Adipose tissue (tissue), 3 donors: ENCODE measurements around the gene GLT6D1. TPM values are rescaled to one million over a fixed set of nuclear protein-coding genes. Genes with fewer than 3 reads are reported as not detected.
"Not testable (repeated sequence)": the region's sequence is repeated elsewhere in the genome, so short reads cannot be mapped to it uniquely, and the experiment has no call there.

ENCODE experiments used
- H3K27ac ChIP-seq: one replicate; pipeline ENCODE4 v1.5.1; 2013; ENCODE audit warnings: low read depth, low read length
- WGBS, 3 donors: extraction: QIAGEN DNeasy Blood & Tissue Kit; methylation state at CpG; one replicate each; pipeline ENCODE4 v1.1.7; 2013; 5-methylcytosine and 5-hydroxymethylcytosine counted together
- polyA plus RNA-seq, 3 donors: library from polyadenylated mRNA; stranded (reverse); fragments of 200-250 nt; gene quantifications; one replicate each; pipeline ENCODE4 v1.2.3, GENCODE V29; 2013
- donor health status: healthy with polysubstance abuse.
- donor health status: Bipolar disorder and iron deficiency.
- donor health status: healthy.

The GLT6D1 gene, protein sequence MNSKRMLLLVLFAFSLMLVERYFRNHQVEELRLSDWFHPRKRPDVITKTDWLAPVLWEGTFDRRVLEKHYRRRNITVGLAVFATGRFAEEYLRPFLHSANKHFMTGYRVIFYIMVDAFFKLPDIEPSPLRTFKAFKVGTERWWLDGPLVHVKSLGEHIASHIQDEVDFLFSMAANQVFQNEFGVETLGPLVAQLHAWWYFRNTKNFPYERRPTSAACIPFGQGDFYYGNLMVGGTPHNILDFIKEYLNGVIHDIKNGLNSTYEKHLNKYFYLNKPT
- not detected for polyA plus RNA-seq

DNA sequence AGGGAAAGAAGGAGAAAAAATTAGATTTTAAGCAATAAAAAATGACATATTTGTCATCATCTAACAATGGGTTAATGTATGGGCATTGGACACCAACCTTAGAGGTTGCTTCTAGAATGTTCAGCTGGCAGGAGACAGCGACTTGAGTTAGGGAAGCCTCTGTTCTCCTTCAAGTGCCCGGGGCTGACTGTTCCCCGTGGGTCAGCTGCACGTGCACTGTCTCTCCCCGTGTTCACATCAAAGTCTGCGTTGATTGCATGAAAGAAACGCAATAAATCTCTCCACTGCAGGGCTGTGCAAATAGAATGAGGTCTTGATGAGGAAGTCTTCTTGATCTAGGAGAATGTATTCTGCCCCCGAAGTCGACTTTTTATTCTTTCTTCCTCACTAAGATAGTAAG is at the start of gene GLT6D1:
Gene GLT6D1 (minus strand): TSS at position 345 of the 400 bp plus-strand sequence. CDS start 353 bp downstream, outside the sequence.
- H3K27ac ChIP-seq, result no peak within 1 kb of the TSS
- 68 to 80% (median 76%) methylated on average over 9 of the region's 9 CpGs for WGBS, 3 donors

DNA sequence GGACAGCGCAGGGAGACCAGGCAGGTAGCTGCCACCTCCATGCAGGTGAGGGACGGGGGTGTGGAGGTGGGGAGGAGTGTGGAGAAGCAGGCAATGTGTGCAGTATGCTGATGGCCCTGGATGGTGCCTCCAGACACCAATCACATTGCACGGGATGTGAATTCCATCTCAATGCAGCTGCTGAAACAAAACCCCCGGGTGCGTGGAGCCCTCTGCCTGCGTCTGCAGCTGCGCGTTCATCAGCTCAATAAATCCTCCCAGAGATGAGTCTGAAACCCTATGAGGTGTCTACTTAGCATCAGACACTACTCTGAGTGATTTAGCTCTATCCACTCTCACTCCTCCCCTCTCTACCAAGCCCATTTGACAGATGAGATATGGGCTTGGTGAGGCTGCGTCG is 49.7 kb upstream of the GLT6D1 start:
- WGBS, 3 donors, result 74 to 80% (median 79%) methylated on average over 10 of the region's 10 CpGs
- no peak overlapping the region for H3K27ac ChIP-seq

DNA sequence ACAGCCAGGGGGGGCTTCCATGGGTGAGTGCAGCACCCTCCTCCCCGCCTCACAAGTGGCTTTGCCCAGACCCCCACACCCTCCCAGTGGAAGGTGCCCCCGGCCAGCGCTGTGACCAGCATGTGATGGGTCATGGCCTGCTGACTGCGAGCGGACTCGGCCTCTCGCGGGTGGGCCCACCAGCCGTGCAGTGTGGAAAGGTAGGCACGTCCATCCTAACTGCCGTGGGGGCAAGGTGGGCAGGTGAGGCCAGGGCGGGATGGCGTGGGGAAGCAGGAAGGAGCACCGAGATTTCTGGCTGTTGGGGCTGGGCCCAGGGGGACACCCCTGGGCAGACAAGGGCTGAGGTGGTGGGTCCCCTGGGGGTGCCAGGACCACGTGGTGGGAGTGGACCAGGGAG is 47.9 kb upstream of the GLT6D1 start:
- WGBS, 3 donors, result 86 to 89% (median 88%) methylated on average over 15 of the region's 15 CpGs
- no peak overlapping the region for H3K27ac ChIP-seq

DNA sequence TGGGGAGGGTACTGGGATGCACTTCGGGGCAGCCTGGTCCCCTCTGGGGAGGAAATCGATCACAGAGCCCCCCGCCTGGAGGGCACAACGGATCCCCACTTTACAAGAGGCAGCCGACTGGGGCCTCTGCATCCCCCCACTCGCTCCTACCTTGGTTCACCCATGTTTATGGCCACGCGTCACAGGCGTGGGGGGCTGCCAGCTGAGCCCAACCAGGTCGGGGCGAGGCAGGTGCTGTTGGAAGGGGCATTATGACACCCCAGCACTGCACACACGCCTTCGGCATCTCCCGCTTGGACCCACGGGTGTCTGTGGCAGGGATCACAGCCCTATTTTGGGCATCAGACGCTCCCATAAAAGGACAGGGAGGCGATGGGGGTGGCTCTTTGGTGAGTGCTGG is 45.4 kb upstream of the GLT6D1 start:
- 71 to 79% (median 76%) methylated on average over 17 of the region's 17 CpGs for WGBS, 3 donors
- no peak overlapping the region for H3K27ac ChIP-seq

DNA sequence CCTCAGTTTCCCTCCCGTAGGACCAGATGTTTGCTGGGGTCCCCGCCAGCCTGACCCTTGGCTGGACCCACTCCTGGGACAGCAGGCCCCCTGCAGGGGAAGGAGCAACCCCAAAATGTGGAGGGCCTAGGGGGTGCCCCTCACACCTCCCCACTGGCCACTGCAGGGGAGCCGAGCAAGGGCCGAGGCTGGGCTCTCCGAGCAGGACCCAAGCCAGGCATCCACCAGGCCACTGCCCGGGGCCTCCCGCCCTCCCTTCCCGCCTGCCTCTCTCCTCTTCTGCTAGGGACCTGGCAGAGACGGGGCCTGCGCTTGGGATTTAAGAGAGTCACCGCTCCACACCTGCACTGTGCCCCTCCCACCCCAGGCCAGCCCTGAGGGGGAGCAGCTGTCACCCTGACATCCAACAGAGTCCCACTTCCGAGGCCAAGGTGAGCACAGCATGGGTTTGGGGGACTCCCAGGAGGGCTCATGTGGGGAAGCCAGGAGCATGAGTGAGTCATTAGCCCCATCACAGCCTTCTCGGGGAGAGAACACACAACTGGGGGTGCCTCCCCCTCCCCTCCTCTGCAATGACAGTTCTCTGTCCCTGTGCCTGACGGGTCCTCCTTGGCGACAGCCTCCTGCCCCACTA is 44.2 kb upstream of the GLT6D1 start:
- 56 to 68% (median 68%) methylated on average over 13 to 15 of the region's 15 CpGs for WGBS, 3 donors
- no peak overlapping the region for H3K27ac ChIP-seq

DNA sequence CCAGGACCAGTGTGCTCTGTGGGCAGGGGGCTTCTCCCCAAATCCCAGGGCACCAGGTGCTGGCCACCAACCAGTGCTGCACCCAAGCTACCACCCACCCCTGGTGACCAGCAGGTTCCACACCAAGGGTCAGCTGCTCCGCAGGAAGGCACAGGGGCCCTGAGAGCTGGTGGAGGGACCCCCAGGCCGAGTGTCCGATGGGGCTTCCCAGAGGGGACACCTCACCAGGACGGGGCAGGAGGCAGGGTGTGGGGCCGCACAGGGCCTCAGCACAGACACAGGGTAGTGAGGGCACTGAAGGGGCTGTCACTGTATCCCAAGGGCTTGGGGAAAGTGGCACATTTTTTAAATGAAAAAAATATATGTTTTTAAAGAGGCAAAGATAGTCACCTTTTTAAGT is 41.8 kb upstream of the GLT6D1 start:
- WGBS, 3 donors, result 72 to 93% (median 85%) methylated on average over 5 of the region's 5 CpGs
- H3K27ac ChIP-seq, result no peak overlapping the region

DNA sequence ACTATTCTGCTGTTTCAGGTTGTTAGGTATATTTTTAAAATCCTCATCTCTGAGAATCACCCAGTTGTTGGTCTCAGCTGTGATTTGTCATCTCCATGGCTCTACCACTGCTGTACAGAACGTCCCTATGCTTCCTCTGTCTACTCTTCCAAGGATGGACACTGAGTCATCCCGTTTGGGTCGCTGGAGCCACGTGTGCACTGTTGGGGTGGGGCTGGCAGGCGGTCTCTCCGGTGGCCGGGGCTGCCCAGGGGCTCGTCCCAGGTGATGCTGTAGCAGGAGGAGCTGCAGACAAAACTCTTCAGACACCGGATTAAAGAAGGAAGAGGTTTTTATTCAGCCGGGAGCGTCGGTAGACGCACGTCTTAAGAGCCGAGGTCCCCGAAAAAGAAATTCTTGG is 40.7 kb upstream of the GLT6D1 start:
- WGBS, 3 donors, result 61 to 68% (median 65%) methylated on average over 16 of the region's 16 CpGs

DNA sequence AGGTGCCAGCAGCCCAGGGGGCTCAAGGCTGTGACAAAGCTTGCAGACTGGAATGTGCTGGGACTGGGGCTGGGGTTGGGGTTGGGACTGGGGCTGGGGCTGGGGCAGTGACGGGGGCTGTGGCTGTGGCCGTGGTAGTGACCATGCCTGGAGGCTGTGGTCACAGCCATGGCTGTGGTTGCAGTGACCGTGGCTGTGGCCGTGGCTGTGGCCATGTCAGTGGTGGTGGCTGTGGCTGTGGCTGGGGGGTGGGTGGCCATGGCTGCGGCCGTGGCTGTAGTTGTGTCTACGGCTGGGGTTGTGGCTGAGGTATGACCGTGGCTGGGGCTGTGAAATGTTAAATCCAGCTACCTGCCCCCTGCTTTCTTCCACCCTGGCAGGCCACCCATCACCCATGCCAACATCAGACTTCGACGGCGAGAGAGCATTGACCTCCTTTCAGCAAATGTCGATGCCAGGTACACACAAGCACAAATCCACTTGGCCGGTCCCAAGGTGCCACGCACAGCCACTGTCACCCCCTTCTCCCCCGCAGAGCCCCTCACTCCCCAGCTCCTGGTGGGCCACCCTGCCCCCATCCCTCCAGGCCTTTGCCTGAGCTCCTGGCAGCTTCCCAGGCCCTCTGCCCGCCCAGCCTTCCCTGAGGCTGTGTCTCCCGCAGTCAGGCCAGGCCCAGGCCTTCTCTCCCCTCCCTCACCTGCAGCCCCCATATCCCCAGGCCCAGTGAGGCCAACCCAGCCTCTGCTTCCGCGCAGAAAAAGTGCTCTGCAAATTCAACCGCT is 39.1 kb upstream of the GLT6D1 start:
- H3K27ac ChIP-seq, result no peak overlapping the region
- 84 to 88% (median 86%) methylated on average over 19 to 20 of the region's 20 CpGs for WGBS, 3 donors

More for the DNA sequence above, 40.7 kb upstream of the GLT6D1 start:
- no peak overlapping the region for H3K27ac ChIP-seq

DNA sequence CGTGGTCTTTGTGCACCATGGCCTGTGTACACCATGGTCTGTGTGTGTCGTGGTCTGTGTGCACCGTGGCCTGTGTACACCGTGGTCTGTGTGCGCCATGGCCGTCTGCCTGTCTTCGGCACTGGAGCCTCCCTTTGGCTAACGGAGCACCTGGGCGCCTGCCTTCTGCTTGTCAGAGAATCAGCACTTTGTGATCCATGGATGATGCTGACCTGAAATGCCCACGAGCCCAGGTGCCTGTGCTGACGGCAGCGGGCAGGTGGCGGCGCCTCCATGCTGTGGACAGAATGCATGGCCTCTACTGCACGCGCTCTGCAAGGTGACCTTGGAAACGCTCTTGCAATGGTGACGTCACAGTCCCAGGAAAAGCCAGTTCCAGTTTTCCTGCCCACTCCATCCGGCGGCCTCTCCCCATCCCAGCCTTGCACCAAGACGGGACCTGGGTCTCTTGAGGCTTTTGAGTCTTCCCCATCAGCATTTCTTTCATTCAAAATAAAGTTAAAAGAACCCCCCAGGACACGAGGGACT is 38.4 kb upstream of the GLT6D1 start:
- no peak overlapping the region for H3K27ac ChIP-seq
- WGBS, 3 donors, result 69 to 82% (median 82%) methylated on average over 22 of the region's 22 CpGs

DNA sequence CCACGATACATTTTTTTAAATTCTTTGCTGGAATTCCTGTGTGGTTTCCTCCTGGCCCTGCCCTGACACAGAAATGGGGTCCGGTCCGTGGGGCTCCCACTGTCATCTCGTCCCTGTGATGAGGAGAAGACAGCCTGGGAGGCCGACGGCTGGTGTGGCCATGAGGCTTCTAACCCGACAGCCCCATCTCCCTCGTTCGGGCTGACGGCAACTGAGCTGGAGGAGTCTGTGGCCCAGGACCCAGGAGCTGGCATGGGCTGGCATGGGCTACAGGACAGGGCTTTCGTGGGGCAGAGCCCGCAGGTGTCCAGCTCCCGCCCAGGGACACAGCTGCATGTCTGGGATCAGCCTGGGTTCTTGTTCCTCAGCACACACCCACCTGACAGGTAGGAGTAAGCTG is 37.6 kb upstream of the GLT6D1 start:
- WGBS, 3 donors, result 73 to 86% (median 83%) methylated on average over 13 of the region's 13 CpGs
- H3K27ac ChIP-seq, result no peak overlapping the region

DNA sequence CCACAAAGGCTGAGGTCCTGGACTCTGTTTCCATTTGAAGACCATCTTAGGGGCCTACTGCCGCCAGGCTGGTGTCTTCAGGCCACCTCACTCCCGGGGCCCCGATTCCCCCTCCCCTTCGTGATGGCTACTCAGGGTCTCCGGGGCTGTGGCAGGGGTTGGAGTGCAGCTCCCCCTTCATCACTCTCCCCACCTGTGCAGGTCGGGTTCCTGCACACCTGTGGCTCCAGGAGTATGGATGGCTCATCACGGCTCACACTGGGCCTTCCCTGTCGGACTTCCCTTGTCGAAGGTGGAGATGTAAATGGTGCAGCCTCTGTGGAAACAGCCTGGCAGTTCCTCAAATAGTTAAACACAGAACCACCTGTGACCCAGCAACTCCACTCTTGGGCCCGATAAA is 35.6 kb upstream of the GLT6D1 start:
- H3K27ac ChIP-seq, result no peak overlapping the region
- 65 to 74% (median 73%) methylated on average over 10 of the region's 10 CpGs for WGBS, 3 donors

DNA sequence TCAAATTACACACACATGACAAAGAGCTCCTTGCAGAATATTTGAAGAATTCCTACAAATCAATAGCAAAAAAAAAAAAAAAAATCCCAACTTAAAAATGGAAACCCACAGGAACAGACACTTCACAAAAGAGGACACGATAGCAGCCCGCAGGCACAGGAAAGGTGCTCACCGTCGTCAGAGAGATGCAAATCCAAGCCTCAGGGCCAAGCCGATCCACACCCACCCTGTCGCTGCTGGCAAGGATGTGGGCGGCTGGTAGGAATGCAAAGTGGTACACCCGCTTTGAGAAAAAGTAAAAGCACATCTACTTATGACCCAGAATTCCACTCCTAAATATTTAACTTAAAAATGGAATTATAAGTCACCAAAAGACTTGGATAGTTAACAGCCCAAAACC is 34.6 kb upstream of the GLT6D1 start:
- no peak overlapping the region for H3K27ac ChIP-seq
- WGBS, 3 donors, result 65 to 87% (median 81%) methylated on average over 8 of the region's 8 CpGs

DNA sequence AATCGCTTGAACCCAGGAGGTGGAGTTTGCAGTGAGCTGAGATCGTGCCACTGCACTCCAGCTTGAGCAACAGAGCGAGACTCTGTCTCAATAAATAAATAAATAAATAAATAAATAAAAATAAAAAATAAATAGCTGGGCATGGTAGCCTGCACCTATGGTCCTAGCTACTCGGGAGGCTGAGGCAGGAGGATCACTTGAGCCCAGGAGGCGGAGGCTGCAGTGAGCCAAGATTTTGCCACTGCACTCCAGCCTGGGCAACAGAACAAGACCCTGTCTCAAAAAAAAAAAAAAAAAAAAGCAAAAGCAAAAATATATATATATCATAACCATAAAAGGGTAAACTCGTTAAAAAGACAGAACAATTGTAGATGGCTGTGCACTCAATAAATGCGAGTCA is 33.4 kb upstream of the GLT6D1 start:
- 82 to 92% (median 87%) methylated on average over 7 of the region's 7 CpGs for WGBS, 3 donors
- not testable (repeated sequence) for H3K27ac ChIP-seq

DNA sequence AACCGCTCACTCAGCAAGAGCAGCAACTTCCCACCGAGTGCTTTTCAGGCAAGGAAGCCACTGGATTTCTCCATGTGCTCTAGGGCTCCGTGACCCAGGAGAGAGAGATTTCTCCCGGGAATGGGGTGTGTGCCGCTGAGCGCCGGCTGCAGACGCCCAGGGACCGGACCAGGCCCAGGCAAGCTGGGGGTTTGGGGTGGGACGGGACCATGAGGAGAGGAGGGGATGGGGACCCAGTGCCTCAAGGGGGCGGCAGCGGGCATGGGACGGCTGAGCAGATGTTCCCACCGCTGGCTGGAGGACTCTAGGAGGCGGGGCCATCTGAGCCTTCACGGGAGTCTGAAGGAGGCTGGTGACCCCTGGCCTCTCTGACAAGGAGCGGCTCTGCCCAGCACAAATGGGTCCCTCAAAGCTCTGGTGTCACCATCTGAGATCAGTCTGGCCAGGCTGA is 32.3 kb upstream of the GLT6D1 start:
- 40 to 53% (median 47%) methylated on average over 13 to 17 of the region's 17 CpGs for WGBS, 3 donors

DNA sequence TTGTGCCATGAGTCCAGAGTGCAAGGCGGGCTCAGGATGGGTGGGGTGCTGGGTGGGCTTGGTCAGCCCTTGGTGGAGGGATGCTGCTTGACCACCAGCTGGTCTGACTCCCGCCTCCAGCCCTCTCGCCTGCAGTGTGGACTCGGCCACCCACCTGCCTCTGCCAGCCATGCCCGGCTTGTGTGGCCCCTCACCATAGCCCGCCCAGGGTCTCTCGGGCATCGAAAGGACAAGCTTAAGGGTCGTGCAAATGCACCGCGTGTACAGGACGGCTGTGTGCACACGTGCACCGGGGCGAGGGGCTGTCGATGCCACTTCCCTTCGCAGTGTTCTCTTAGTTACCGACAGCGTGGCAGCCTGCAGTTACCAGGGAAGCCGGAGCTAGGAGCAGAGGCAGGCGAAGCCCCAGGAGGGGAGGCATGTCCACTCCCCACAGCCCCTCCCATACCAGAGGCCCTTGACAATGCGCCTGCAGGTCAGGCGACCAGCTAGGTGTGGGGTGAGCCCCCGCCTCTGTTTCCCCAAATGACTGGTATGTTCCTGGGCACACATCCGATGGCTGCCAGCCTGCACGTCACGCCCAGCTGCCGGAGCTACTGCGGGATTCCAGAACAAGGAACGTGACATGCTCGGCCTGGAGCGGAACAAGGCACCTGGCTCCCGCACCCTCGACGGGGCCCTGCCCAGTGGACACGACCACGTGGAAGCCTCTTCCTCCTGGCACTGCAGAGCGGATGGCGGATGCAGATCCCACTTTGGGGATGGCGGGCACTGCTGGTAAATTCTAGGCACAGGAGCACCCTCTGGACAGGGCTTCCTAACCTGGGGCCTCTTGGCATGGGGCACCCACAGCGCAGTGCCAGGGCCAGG is 31.6 kb upstream of the GLT6D1 start:
- WGBS, 3 donors, result 81 to 88% (median 87%) methylated on average over 40 to 41 of the region's 41 CpGs
- H3K27ac ChIP-seq, result no peak overlapping the region

More for the DNA sequence above, 32.3 kb upstream of the GLT6D1 start:
- H3K27ac ChIP-seq, result no peak overlapping the region

DNA sequence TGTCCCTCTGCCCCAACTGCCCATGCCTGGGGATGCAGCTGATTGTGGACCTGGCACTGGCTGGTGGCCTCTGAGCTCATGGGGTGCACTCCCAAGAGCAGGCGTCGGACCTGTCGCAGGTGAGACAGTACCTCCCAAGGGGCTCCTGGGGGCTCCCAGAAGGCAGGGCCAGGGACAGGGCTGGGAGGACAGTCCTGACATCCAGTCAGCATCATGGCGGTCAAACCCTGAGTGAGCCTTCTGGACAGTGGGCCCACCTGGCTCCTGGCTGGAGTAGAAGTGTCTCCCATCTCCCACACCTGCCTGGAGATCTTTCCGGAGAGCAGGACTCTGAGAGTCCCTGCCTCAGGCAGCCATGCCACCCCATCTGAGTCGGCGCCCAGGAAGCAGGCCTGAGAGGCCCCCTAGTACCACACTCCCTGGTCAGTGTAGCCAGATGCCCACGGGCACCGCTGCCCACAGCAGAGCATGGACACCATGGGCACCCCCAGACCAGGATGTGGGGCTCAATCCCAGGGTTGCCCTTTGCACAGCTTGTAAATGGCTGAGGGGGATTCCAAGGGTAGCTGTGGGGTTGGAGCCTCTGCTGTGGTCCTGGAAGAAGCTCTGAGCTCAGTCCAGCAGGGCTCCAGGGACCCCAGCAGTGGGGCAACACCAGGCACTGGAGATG is 30.4 kb upstream of the GLT6D1 start:
- no peak overlapping the region for H3K27ac ChIP-seq
- 89 to 94% (median 93%) methylated on average over 9 of the region's 9 CpGs for WGBS, 3 donors

DNA sequence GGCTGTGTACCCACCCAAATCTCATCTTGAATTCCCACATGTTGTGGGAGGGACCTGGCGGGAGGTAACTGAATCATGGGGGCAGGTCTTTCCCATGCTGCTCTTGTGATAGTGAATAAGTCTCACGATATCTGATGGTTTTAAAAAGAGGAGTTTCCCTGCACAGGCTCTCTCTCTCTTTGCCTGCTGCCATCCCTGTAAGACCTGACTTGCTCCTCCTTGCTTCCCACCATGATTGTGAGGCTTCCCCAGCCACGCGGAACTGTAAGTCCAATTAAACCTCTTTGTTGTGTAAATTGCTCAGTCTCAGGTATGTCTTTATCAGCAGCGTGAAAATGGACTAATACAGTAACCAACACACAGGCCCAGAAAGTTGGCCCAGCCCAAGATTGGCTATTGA is 29.7 kb upstream of the GLT6D1 start:
- 78 to 90% (median 88%) methylated on average over 5 of the region's 5 CpGs for WGBS, 3 donors
- not testable (repeated sequence) for H3K27ac ChIP-seq
